LNCAP (cell line): ENCODE results near the gene LCTL.

ENCODE experiments used
- CTCF ChIP-seq: fragments of 450-650 bp; IDR thresholded peaks from 2 replicates; pipeline ENCODE4 v1.5.1; 2017; ENCODE audit warnings: mild to moderate bottlenecking

The LCTL gene

DNA sequence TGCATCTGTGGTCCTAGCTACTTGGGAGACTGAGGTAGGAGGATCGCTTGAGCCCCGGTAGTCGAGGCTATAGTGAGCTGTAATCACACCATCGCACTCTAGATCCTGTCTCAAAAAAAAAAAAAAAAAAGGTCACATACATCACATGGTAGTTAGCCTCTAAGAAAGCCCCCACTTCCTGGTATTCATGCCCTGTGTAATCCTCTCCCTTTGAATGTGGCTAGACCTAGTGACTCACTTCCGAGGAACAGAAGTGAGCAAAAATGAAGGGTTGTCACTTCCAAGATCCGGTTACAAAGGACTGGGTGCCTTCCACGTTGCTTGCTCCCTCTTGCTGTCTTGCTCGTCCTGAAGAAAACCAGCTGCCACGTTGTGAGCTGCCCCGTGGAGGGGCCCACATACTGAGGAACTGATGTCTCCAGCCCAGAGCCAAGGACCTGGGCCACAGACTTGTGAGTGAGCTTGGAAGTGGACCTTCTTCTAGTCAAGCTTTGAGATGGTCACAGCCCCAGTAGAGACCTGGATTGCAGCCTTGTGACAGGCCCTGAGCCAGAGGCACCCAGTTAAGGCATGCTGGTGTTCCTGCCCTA is 12.6 kb upstream of the LCTL start:
- TF ChIP-seq CTCF, result no peak

GRCh38 chr15:66574596-66574950 is 8.8 kb upstream of the LCTL start:
- no peak for TF ChIP-seq CTCF

DNA sequence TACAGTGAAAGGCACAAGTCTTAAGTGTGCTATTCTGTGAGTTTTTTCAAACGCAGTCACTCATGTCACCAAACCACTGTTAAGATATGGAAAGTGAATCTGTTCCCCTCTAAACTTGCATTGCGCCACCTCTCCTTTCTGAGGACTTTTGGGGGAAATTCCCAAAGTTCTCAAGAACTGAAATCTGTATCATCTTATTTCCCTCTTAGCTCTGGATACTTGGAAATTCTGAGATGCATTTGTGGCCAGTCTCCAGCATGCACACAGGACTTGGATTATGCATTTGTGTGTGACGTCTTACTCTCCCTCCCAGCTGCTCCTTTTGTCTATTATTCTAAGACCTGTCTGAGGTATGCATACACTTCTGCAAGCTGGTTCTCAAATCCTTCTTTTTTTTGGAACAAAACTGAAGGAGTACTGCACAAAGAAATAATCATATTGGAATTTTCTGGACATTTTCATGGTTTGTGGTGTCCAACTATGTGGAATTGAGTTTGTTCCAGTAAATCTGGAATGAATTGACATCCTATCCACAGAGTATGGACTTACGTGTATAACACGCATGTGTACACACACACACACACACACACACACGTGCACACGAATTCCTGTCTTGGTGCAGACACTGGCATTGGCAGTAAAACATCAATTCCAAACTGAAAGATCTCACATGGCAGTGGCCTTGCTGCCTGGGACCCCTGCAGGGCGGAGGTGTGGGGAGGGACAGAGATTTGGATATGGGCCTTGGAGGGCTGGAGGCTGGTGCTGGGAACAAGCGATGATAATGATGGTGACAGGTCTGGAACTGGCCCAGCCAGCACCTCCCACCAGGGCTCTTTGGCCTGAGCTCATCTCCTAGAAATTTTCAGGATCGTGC is 8.2 kb upstream of the LCTL start:
- no peak for TF ChIP-seq CTCF

DNA sequence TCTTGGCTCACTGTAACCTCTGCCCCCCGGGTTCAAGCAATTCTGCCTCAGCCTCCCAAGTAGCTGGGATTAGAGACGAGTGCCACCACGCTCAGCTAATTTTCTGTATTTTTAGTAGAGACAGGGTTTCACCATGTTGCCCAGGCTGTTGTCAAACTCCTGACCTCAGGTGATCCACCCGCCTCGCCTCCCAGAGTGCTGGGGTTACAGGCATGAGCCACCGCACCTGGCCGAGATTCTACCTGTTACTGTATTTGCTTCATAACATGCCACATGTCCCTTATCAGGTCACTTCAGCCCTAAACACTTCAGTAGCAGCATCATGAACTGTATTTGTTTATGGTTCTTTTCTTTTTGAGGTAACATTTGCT is 7.5 kb upstream of the LCTL start:
- no peak for TF ChIP-seq CTCF

DNA sequence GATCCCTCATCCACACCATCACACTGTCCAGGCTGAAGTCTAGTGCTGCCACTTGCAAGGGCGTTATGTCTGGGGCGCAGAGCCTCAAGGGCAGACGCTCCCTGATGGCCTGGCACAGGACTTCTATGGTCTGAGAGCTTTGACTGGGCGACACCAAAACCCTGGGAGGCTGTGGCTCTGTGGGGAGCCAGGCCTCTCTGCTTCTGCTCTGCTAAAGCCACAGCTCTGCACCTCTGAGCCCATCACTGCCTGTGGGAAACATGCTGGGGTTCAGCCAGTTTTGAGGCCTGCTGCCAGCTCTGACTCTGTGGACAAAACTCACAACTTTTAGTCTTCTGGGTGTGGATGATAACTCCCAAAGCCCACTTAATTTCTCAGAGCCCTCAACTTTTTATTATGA is 6.3 kb upstream of the LCTL start:
- no peak for TF ChIP-seq CTCF

GRCh38 chr15:66570842-66571478 is 5.2 kb upstream of the LCTL start:
- TF ChIP-seq CTCF, result no peak

DNA sequence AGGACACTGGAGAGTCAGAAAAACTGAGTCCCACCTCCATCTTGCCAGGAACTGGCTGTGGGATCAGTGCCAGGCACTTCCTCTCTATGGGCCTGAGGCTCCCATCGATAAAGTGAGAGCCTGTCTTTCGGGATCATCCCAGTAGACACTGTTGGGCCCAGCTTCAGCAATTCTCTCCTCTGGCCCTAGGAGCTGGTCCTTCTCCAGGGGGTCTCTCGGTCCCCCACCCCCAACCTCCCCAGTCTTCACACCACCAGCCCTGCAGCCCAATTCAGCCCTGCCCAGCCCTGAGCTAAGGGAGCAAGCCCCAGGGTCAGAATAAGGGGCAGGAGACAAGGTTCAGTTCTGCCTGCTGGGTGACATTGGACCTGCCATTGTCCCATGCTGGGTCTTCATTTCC is 4.5 kb upstream of the LCTL start:
- no peak for TF ChIP-seq CTCF
